Coronary artery (tissue), 2 donors: ENCODE data around the gene PCIF1.
A peak's percentile ranks its signal among the peaks of the same experiment; 100 is the strongest.

Experiments used
- DNase-seq: peaks from one replicate; pipeline ENCODE4 v3.0.0-alpha.2; 2017; ENCODE audit warnings: low spot score
- H3K27ac ChIP-seq, 2 donors: fragments of 200-600 bp; sonication (generic); one replicate each; pipeline ENCODE4 v1.5.1; 2016 to 2019
- H3K4me3 ChIP-seq: fragments of 200-600 bp; sonication (generic); 2 replicates; pipeline ENCODE4 v1.5.1; 2016; ENCODE audit warnings: mild to moderate bottlenecking, moderate library complexity
- CTCF ChIP-seq: fragments of 200-600 bp; sonication (generic); IDR thresholded peaks from one replicate; pipeline ENCODE4 v1.5.1; 2019; ENCODE audit warnings: antibody characterized with exemption

PCIF1 gene

GRCh38 chr20:45970646-45971424, 36.4 kb downstream of the PCIF1 start:
- no peak for DNase-seq
- Histone ChIP-seq H3K4me3 (peak overlapping the region; percentile 92), H3K27ac (peak overlapping the region; percentile 97 to 99)
- no peak for TF ChIP-seq CTCF

- no peak for TF ChIP-seq CTCF
- DNase-seq = no peak
- peak overlapping the region; percentile 97 to 99 for H3K27ac ChIP-seq
- H3K4me3 ChIP-seq = peak overlapping the region; percentile 92
Measured at GRCh38 chr20:45971425-45971674, 36.9 kb downstream of the PCIF1 start.

- peak; percentile 96 for DNase-seq
- peak within 1 kb of the TSS; percentile 97 to 99 for H3K27ac ChIP-seq
- peak within 1 kb of the TSS; percentile 92 for H3K4me3 ChIP-seq
- TF ChIP-seq CTCF = peak; percentile 26
Measured at GRCh38 chr20:45971675-45972499, 37.4 kb downstream of the PCIF1 start, which contains the start of gene ZNF335. Gene ZNF335, minus strand, starts transcription at chr20:45972203. Its CDS starts 793 bp downstream, at chr20:45971410.

DNA sequence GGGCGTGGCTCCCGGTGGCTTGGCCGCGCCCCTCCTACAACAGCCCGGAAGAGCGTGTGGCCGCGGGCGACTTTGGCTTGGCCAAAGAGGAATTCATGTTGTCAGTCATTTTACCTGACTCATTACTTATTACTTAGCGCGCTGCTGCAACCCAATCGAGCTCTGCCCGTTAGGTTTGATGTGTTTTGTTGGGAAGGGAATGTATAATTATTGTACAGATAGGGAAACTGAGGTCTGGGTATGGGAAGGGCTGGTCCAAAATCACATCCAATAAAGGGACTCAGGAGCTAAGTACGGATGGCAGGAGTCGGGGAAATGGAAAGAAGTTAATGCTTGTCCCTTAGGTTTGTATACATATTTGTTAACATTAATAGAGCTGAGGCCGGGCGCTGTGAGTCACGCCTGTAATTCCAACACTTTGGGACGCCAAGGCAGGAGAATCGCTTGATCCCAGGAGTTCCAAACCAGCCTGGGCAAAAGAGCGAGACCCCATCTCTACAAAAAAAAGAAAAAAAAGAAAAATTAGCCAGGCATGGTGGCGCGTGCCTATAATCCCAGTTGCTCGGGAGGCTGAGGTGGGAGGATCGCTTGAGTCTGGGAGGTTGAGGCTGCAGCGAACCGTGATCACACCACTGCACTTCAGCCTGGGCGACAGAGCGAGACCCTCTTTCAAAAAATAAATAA, 38.2 kb downstream of the PCIF1 start:
- peak overlapping the region; percentile 97 to 99 for H3K27ac ChIP-seq
- DNase-seq = no peak
- TF ChIP-seq CTCF = no peak
- H3K4me3 ChIP-seq = peak overlapping the region; percentile 92

GRCh38 chr20:45974896-45975565, 40.5 kb downstream of the PCIF1 start:
- H3K4me3 ChIP-seq = no peak overlapping the region
- DNase-seq = no peak
- TF ChIP-seq CTCF = no peak
- H3K27ac ChIP-seq = no peak overlapping the region

DNA sequence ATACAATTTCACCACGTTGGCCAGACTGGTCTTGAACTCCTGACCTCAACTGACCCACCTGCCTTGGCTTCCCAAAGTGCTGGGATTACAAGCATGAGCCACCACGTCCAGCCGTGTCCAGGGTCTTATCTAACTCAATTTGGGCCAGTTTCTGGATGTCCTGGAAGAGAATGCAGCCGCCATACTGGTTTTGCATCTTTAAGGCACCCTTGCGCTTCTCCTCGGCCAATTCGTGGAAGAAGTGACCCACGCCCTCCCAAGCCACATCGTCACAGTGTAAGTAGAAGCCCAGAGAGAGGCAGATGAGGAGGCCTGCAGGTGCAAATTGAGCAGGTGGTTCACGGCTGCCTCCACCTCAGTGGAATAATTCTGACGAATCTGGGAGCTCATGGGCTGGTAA, 41.2 kb downstream of the PCIF1 start:
- Histone ChIP-seq H3K4me3 (no peak overlapping the region), H3K27ac (no peak overlapping the region)
- TF ChIP-seq CTCF = no peak
- DNase-seq = no peak
